HepG2 (cell line): ENCODE measurements around the gene LENEP. TPM values are rescaled to one million over a fixed set of nuclear protein-coding genes. Genes with fewer than 3 reads are reported as not detected.

Experiments used
- CENPX ChIP-seq: sonication (generic); formaldehyde crosslinking; IDR thresholded peaks from 2 replicates; pipeline ENCODE4 v1.9.0; 2021; ENCODE audit warnings: mild to moderate bottlenecking, missing genetic modification reagents, moderate library complexity
- EEA1 ChIP-seq: sonication (generic); formaldehyde crosslinking; IDR thresholded peaks from 2 replicates; pipeline ENCODE4 v1.5.1; 2020; ENCODE audit warnings: mild to moderate bottlenecking, missing genetic modification reagents, borderline replicate concordance
- GLMP ChIP-seq: sonication (generic); formaldehyde crosslinking; IDR thresholded peaks from 2 replicates; pipeline ENCODE4 v1.9.0; 2021; ENCODE audit warnings: missing genetic modification reagents, mild to moderate bottlenecking, borderline replicate concordance
- HNRNPH1 ChIP-seq: fragments of 200-400 bp; formaldehyde crosslinking; optimal IDR thresholded peaks from 2 replicates; pipeline ENCODE3; 2017; ENCODE audit warnings: mild to moderate bottlenecking, low read depth, low read length
- MED8 ChIP-seq: sonication (generic); formaldehyde crosslinking; IDR thresholded peaks from 2 replicates; pipeline ENCODE4 v1.8.1; 2023; ENCODE audit warnings: mild to moderate bottlenecking, missing genetic modification reagents; ENCODE audit not compliant: insufficient replicate concordance
- NR1H2 ChIP-seq: sonication (generic); formaldehyde crosslinking; IDR thresholded peaks from 2 replicates; pipeline ENCODE4 v1.8.1; 2022; ENCODE audit warnings: low read depth, missing genetic modification reagents, borderline replicate concordance
- PRMT3 ChIP-seq: sonication (generic); formaldehyde crosslinking; IDR thresholded peaks from 2 replicates; pipeline ENCODE4 v1.8.1; 2022; ENCODE audit warnings: low read depth, mild to moderate bottlenecking, moderate library complexity, missing genetic modification reagents, borderline replicate concordance
- RBAK ChIP-seq: sonication (generic); formaldehyde crosslinking; IDR thresholded peaks from 2 replicates; pipeline ENCODE4 v1.5.1; 2020; ENCODE audit warnings: mild to moderate bottlenecking, missing genetic modification reagents
- RFX1 ChIP-seq: fragments of 450-650 bp; IDR thresholded peaks from 2 replicates; pipeline ENCODE4 v1.6.1; 2017
- RFX5 ChIP-seq: IDR thresholded peaks from 2 replicates; pipeline ENCODE4 v1.6.1; 2011; ENCODE audit warnings: low read depth, low read length, improper control_type of control experiment
- SRF ChIP-seq: IDR thresholded peaks from 2 replicates; pipeline ENCODE4 v1.6.1; 2011; ENCODE audit warnings: mild to moderate bottlenecking, low read depth, low read length, moderate library complexity
- ZBTB7A ChIP-seq: sonication (generic); formaldehyde crosslinking; IDR thresholded peaks from 2 replicates; pipeline ENCODE4 v1.8.0; 2022; ENCODE audit warnings: mild to moderate bottlenecking, missing genetic modification reagents
- ZGPAT ChIP-seq: IDR thresholded peaks from 2 replicates; pipeline ENCODE4 v1.6.1; 2016; ENCODE audit warnings: mild to moderate bottlenecking
- ZNF232 ChIP-seq: sonication (generic); formaldehyde crosslinking; IDR thresholded peaks from 2 replicates; pipeline ENCODE4 v1.4.0; 2020; ENCODE audit warnings: missing genetic modification reagents, borderline replicate concordance
- ZNF318 ChIP-seq: sonication (generic); formaldehyde crosslinking; IDR thresholded peaks from 2 replicates; pipeline ENCODE4 v1.4.0; 2020; ENCODE audit warnings: mild to moderate bottlenecking, missing genetic modification reagents
- ZNF326 ChIP-seq: sonication (generic); formaldehyde crosslinking; IDR thresholded peaks from 2 replicates; pipeline ENCODE4 v1.4.0; 2020; ENCODE audit warnings: missing genetic modification reagents, borderline replicate concordance
- ZNF547 ChIP-seq: sonication (generic); formaldehyde crosslinking; IDR thresholded peaks from 2 replicates; pipeline ENCODE4 v1.5.1; 2020; ENCODE audit warnings: mild to moderate bottlenecking, missing genetic modification reagents
- ZNF792 ChIP-seq: IDR thresholded peaks from 2 replicates; pipeline ENCODE4 v1.6.1; 2016
- ZSCAN31 ChIP-seq: sonication (generic); formaldehyde crosslinking; IDR thresholded peaks from 2 replicates; pipeline ENCODE4 v1.5.0; 2020; ENCODE audit warnings: low read depth, mild to moderate bottlenecking, missing genetic modification reagents
- polyA plus RNA-seq, 8 experiments: library from polyadenylated mRNA; depleted of rRNA in 3 of 8; stranded (reverse) in 7 of 8; unstranded in 1 of 8; fragments of >200 nt; fragmentation: Illumina TruSeq in 4 of 8; extraction: Trizol in 4 of 8; gene quantifications; 2 replicates each; pipeline versions ENCODE4 v1.2.1 to v1.2.3, GENCODE V29; 2011 to 2016; ENCODE audit warnings: low read depth in 4 of 8, missing spikeins in 1 of 8, mixed read lengths in 1 of 8; ENCODE audit not compliant: insufficient read depth in 1 of 8
- total RNA-seq, 5 experiments: library from RNA; depleted of rRNA; stranded (reverse); fragments of >200 nt; fragmentation: Illumina TruSeq; extraction: Trizol; gene quantifications; 2 replicates each; pipeline ENCODE4 v1.2.3, GENCODE V29; 2016; ENCODE audit warnings: low read depth in 1 of 5

LENEP gene
- total and polyA plus RNA-seq, 2 of the 13 experiments (the other 11 are each of a cell fraction or from before 2014, with no cell fraction given) = 0.29 TPM; not detected in 1

GRCh38 chr1:154999571-155000410 is 6.4 kb downstream of the LENEP start (continued):
- TF ChIP-seq GLMP (CRISPR knock-in tag) (no peak), RFX1 (no peak), SRF (no peak), ZNF232 (CRISPR knock-in tag) (no peak), RBAK (CRISPR knock-in tag) (no peak), ZNF318 (CRISPR knock-in tag) (no peak), CENPX (CRISPR knock-in tag) (no peak), HNRNPH1 (no peak), ZNF326 (no peak), ZBTB7A (CRISPR knock-in tag) (peak; percentile 45; the same call in 1 of the 2 replicates), PRMT3 (CRISPR knock-in tag) (no peak), ZNF547 (peak; percentile 86; the same call in 1 of the 2 replicates), EEA1 (no peak), MED8 (CRISPR knock-in tag) (no peak), NR1H2 (no peak), ZNF792 (CRISPR knock-in tag) (0 out of 2 replicates have a peak, but pooled peaks have one; percentile 15), ZSCAN31 (CRISPR knock-in tag) (no peak), ZGPAT (CRISPR knock-in tag) (peak; percentile 44; the same call in 1 of the 2 replicates), RFX5 (no peak)
